ENCODE measurements around the gene DNHD1.
"Not testable (repeated sequence)": the region's sequence is repeated elsewhere in the genome, so short reads cannot be mapped to it uniquely, and the experiment has no call there.

Gene DNHD1

DNA sequence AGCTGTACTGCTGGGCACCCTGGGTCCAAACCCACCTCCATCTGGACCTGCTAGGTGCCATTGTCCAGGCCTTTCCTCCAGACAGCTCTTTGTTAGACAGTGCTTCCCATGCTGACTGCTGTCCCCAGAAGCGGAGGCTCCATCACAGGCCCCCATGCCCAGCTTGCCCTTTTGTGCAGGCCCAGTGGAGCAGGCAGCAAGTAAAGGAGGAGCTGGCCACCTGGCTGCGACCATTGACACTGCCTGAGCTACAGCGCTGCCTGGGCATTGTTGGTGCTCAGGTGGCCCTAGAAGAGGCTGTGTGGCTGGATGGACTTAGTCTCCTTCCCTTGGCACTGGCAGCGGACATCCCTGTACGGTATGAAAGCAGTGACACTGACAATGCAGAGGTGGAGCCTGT lies 1.5 kb downstream of the DNHD1 start:
- H3K4me1 ChIP-seq (ENCODE audit: control insufficient read depth in 1 of 2, insufficient read depth in 2 of 2, low read length in 2 of 2) = peaks cover 0 to 15% of the 10 kb centered on the region in 2 donors
- peaks cover under 1 to 16% of the 10 kb centered on the region in 2 donors for H3K36me3 ChIP-seq (ENCODE audit: control insufficient read depth in 1 of 2, insufficient read depth in 2 of 2, low read length in 2 of 2)
- H3K27me3 ChIP-seq (ENCODE audit: low read depth, low read length) = no peaks in the 10 kb centered on the region
- H3K4me3 ChIP-seq (ENCODE audit: low read depth in 1 of 2, low read length in 2 of 2) = no peak overlapping the region
- no peaks in the 10 kb centered on the region for H3K9me3 ChIP-seq (ENCODE audit: control insufficient read depth in 1 of 2, low read length in 2 of 2)
- H3K27ac ChIP-seq (ENCODE audit: low read length) = no peak overlapping the region

DNA sequence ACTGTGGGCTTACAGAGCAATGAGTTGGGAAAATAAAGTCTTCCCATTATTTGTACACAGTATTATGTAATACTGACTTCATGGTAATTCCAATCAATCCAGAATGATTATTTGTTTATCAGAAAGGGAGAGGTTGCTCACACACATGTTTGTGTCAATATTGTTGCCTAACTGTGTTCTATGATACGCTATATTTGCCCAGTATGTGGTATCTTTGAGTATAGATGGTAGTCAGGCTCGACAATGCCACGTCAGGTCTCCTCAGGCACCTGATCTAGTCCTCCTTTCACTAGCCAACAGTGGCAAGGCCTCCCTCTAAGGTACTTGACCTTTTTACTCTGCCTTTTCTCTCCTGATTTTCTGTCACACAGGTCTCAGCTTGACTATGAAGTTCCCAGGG lies 5.3 kb downstream of the DNHD1 start:
- Histone ChIP-seq H3K9me3 (ENCODE audit: control insufficient read depth in 1 of 2, low read length in 2 of 2) (no peaks in the 10 kb centered on the region), H3K27ac (ENCODE audit: low read length) (no peak overlapping the region), H3K27me3 (ENCODE audit: low read depth, low read length) (no peaks in the 10 kb centered on the region), H3K4me1 (ENCODE audit: control insufficient read depth in 1 of 2, insufficient read depth in 2 of 2, low read length in 2 of 2) (peaks cover 0 to 14% of the 10 kb centered on the region in 2 donors), H3K36me3 (ENCODE audit: control insufficient read depth in 1 of 2, insufficient read depth in 2 of 2, low read length in 2 of 2) (peaks cover 0 to 16% of the 10 kb centered on the region in 2 donors), H3K4me3 (ENCODE audit: low read depth in 1 of 2, low read length in 2 of 2) (no peak overlapping the region)

DNA sequence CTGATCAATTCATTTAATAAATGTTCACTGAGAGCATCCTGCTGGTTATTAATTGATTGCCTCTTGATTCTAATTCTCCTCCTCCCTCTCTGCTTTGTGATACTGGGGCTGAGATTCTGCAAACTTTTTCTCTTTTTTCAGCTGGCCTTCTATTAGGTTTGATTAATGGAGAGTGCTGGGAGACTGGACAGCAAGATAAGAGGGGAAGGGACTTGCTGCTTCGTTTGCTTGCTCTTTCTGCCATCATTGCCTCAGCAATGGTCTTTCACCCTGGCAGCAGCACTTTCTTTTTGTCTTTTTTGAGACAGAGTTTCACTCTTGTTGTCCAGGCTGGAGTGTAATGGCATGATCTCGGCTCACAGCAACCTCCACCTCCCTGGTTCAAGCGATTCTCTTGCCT lies 7.1 kb downstream of the DNHD1 start:
- no peaks in the 10 kb centered on the region for H3K4me1 ChIP-seq (ENCODE audit: control insufficient read depth in 1 of 2, insufficient read depth in 2 of 2, low read length in 2 of 2)
- H3K9me3 ChIP-seq (ENCODE audit: control insufficient read depth in 1 of 2, low read length in 2 of 2) = no peaks in the 10 kb centered on the region
- H3K36me3 ChIP-seq (ENCODE audit: control insufficient read depth in 1 of 2, insufficient read depth in 2 of 2, low read length in 2 of 2) = peaks cover 0 to 15% of the 10 kb centered on the region in 2 donors
- no peaks in the 10 kb centered on the region for H3K27me3 ChIP-seq (ENCODE audit: low read depth, low read length)
- H3K4me3 ChIP-seq (ENCODE audit: low read depth in 1 of 2, low read length in 2 of 2) = no peak overlapping the region
- no peak overlapping the region for H3K27ac ChIP-seq (ENCODE audit: low read length)

GRCh38 chr11:6505577-6506240 lies 8.6 kb downstream of the DNHD1 start:
- Histone ChIP-seq H3K36me3 (ENCODE audit: control insufficient read depth in 1 of 2, insufficient read depth in 2 of 2, low read length in 2 of 2) (peaks cover 0 to 20% of the 10 kb centered on the region in 2 donors), H3K9me3 (ENCODE audit: control insufficient read depth in 1 of 2, low read length in 2 of 2) (no peaks in the 10 kb centered on the region), H3K4me3 (ENCODE audit: low read depth in 1 of 2, low read length in 2 of 2) (no peak overlapping the region), H3K27ac (ENCODE audit: low read length) (no peak overlapping the region), H3K4me1 (ENCODE audit: control insufficient read depth in 1 of 2, insufficient read depth in 2 of 2, low read length in 2 of 2) (no peaks in the 10 kb centered on the region), H3K27me3 (ENCODE audit: low read depth, low read length) (no peaks in the 10 kb centered on the region)

GRCh38 chr11:6516865-6517264 lies 19.8 kb downstream of the DNHD1 start:
- Histone ChIP-seq H3K4me3 (ENCODE audit: low read depth in 1 of 2, low read length in 2 of 2) (no peak overlapping the region), H3K36me3 (ENCODE audit: control insufficient read depth in 1 of 2, insufficient read depth in 2 of 2, low read length in 2 of 2) (peaks cover 7 to 25% of the 10 kb centered on the region in 2 donors), H3K27me3 (ENCODE audit: low read depth, low read length) (no peaks in the 10 kb centered on the region), H3K9me3 (ENCODE audit: control insufficient read depth in 1 of 2, low read length in 2 of 2) (no peaks in the 10 kb centered on the region), H3K27ac (ENCODE audit: low read length) (no peak overlapping the region), H3K4me1 (ENCODE audit: control insufficient read depth in 1 of 2, insufficient read depth in 2 of 2, low read length in 2 of 2) (no peaks in the 10 kb centered on the region)

DNA sequence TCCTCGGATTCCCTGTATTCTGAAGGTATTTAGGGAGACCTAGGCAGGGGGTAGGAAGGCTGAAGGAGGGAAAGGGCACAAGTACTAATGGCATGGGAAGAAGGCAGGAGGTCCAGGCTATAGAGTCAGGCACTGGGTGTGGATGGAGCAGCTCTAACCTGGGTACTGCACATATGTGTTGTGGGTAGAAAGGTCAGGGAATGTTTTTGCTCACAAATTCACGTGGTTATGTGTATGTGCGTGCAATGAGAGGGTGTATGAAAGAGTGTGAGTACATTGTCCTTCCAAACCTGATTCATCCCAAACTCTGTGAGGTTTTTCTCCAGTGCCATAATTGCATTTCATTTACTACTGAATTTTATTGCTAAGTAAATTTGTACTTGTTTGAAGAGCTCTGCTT lies 23.2 kb downstream of the DNHD1 start:
- Histone ChIP-seq H3K27me3 (ENCODE audit: low read depth, low read length) (no peaks in the 10 kb centered on the region), H3K27ac (ENCODE audit: low read length) (no peak overlapping the region), H3K9me3 (ENCODE audit: control insufficient read depth in 1 of 2, low read length in 2 of 2) (no peaks in the 10 kb centered on the region), H3K36me3 (ENCODE audit: control insufficient read depth in 1 of 2, insufficient read depth in 2 of 2, low read length in 2 of 2) (peaks cover 7 to 10% of the 10 kb centered on the region in 2 donors), H3K4me3 (ENCODE audit: low read depth in 1 of 2, low read length in 2 of 2) (no peak overlapping the region), H3K4me1 (ENCODE audit: control insufficient read depth in 1 of 2, insufficient read depth in 2 of 2, low read length in 2 of 2) (no peaks in the 10 kb centered on the region)

GRCh38 chr11:6521946-6522345 lies 24.9 kb downstream of the DNHD1 start:
- H3K9me3 ChIP-seq (ENCODE audit: control insufficient read depth in 1 of 2, low read length in 2 of 2); H3K4me3 ChIP-seq (ENCODE audit: low read depth in 1 of 2, low read length in 2 of 2); H3K27me3 ChIP-seq (ENCODE audit: low read depth, low read length); H3K27ac ChIP-seq (ENCODE audit: low read length); H3K36me3 ChIP-seq (ENCODE audit: control insufficient read depth in 1 of 2, insufficient read depth in 2 of 2, low read length in 2 of 2); H3K4me1 ChIP-seq (ENCODE audit: control insufficient read depth in 1 of 2, insufficient read depth in 2 of 2, low read length in 2 of 2): not testable (repeated sequence)

GRCh38 chr11:6523253-6523652 lies 26.2 kb downstream of the DNHD1 start:
- Histone ChIP-seq H3K36me3 (ENCODE audit: control insufficient read depth in 1 of 2, insufficient read depth in 2 of 2, low read length in 2 of 2) (peaks cover 7 to 10% of the 10 kb centered on the region in 2 donors), H3K4me3 (ENCODE audit: low read depth in 1 of 2, low read length in 2 of 2) (no peak overlapping the region), H3K4me1 (ENCODE audit: control insufficient read depth in 1 of 2, insufficient read depth in 2 of 2, low read length in 2 of 2) (no peaks in the 10 kb centered on the region), H3K27ac (ENCODE audit: low read length) (no peak overlapping the region), H3K27me3 (ENCODE audit: low read depth, low read length) (no peaks in the 10 kb centered on the region), H3K9me3 (ENCODE audit: control insufficient read depth in 1 of 2, low read length in 2 of 2) (no peaks in the 10 kb centered on the region)

- no peak overlapping the region for H3K4me3 ChIP-seq (ENCODE audit: low read depth in 1 of 2, low read length in 2 of 2)
- H3K9me3 ChIP-seq (ENCODE audit: control insufficient read depth in 1 of 2, low read length in 2 of 2) = no peaks in the 10 kb centered on the region
- peaks cover 4 to 7% of the 10 kb centered on the region in 2 donors for H3K36me3 ChIP-seq (ENCODE audit: control insufficient read depth in 1 of 2, insufficient read depth in 2 of 2, low read length in 2 of 2)
- H3K27ac ChIP-seq (ENCODE audit: low read length) = no peak overlapping the region
- H3K4me1 ChIP-seq (ENCODE audit: control insufficient read depth in 1 of 2, insufficient read depth in 2 of 2, low read length in 2 of 2) = no peaks in the 10 kb centered on the region
- H3K27me3 ChIP-seq (ENCODE audit: low read depth, low read length) = no peaks in the 10 kb centered on the region
Measured at GRCh38 chr11:6526411-6527135, 29.5 kb downstream of the DNHD1 start.

DNA sequence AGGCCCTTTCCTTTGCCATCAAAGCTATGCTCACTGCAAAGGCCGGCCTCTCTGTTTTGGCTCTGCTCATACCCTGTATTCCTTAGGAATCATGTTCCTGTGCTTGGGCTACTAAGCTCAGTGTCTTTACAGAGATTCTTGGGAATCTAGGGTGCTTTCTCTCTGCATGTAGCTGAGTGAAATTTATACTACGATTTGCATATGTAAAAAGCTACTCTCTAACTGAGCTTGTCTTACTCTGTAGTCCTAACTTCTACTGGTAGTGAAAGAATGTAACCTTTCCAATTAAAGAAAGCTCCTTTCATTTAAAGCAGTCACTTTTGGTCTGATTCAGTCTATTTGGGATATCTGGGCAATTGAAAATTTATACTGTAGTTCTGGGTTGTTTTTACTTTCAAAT lies 32.2 kb downstream of the DNHD1 start:
- Histone ChIP-seq H3K27ac (ENCODE audit: low read length) (no peak overlapping the region), H3K9me3 (ENCODE audit: control insufficient read depth in 1 of 2, low read length in 2 of 2) (no peaks in the 10 kb centered on the region), H3K36me3 (ENCODE audit: control insufficient read depth in 1 of 2, insufficient read depth in 2 of 2, low read length in 2 of 2) (peaks cover 4 to 17% of the 10 kb centered on the region in 2 donors), H3K4me1 (ENCODE audit: control insufficient read depth in 1 of 2, insufficient read depth in 2 of 2, low read length in 2 of 2) (no peaks in the 10 kb centered on the region), H3K4me3 (ENCODE audit: low read depth in 1 of 2, low read length in 2 of 2) (no peak overlapping the region), H3K27me3 (ENCODE audit: low read depth, low read length) (no peaks in the 10 kb centered on the region)

- no peak overlapping the region for H3K27ac ChIP-seq (ENCODE audit: low read length)
- no peaks in the 10 kb centered on the region for H3K27me3 ChIP-seq (ENCODE audit: low read depth, low read length)
- H3K4me3 ChIP-seq (ENCODE audit: low read depth in 1 of 2, low read length in 2 of 2) = no peak overlapping the region
Measured at GRCh38 chr11:6530848-6531247, 33.8 kb downstream of the DNHD1 start.

More at GRCh38 chr11:6530848-6531247, 33.8 kb downstream of the DNHD1 start:
- peaks cover 4 to 18% of the 10 kb centered on the region in 2 donors for H3K36me3 ChIP-seq (ENCODE audit: control insufficient read depth in 1 of 2, insufficient read depth in 2 of 2, low read length in 2 of 2)
- H3K4me1 ChIP-seq (ENCODE audit: control insufficient read depth in 1 of 2, insufficient read depth in 2 of 2, low read length in 2 of 2) = no peaks in the 10 kb centered on the region
- no peaks in the 10 kb centered on the region for H3K9me3 ChIP-seq (ENCODE audit: control insufficient read depth in 1 of 2, low read length in 2 of 2)
